Mesenchymal stem cell (in vitro differentiated cells and primary cell): ENCODE measurements around the gene UBL4A.

Experiments
- DNase-seq: peaks from one replicate; pipeline ENCODE4 v3.0.0-alpha.2; 2013
- H2AFZ ChIP-seq: one replicate; pipeline ENCODE4 v1.6.1; 2013; ENCODE audit warnings: low read depth, mild to moderate bottlenecking, control low read depth, inconsistent platforms, low read length, moderate library complexity
- H2AK5ac ChIP-seq: 2 replicates; pipeline ENCODE4 v1.6.1; 2013; ENCODE audit warnings: low read length, moderate library complexity, mild to moderate bottlenecking, inconsistent platforms; ENCODE audit not compliant: severe bottlenecking
- H2BK120ac ChIP-seq: one replicate; pipeline ENCODE4 v1.6.1; 2013; ENCODE audit warnings: low read depth, mild to moderate bottlenecking, inconsistent platforms, low read length, moderate library complexity
- H2BK12ac ChIP-seq, 2 experiments: one replicate each; pipeline ENCODE4 v1.6.1; 2013; ENCODE audit warnings: inconsistent platforms in 2 of 2, low read length in 2 of 2, mild to moderate bottlenecking in 2 of 2, moderate library complexity in 2 of 2, control low read depth in 1 of 2
- H2BK15ac ChIP-seq: one replicate; pipeline ENCODE4 v1.6.1; 2013; ENCODE audit warnings: mild to moderate bottlenecking, low read depth, inconsistent platforms; ENCODE audit not compliant: poor library complexity, severe bottlenecking
- H2BK5ac ChIP-seq: 2 replicates; pipeline ENCODE4 v1.6.1; 2013; ENCODE audit warnings: low read depth, mild to moderate bottlenecking, low read length, control low read depth, inconsistent platforms; ENCODE audit not compliant: poor library complexity, severe bottlenecking
- H3K14ac ChIP-seq, 2 experiments: one replicate each; pipeline ENCODE4 v1.6.1; 2013; ENCODE audit warnings: inconsistent platforms in 2 of 2, low read length in 2 of 2, control low read depth in 1 of 2, mild to moderate bottlenecking in 1 of 2, moderate library complexity in 1 of 2
- H3K18ac ChIP-seq, 2 experiments: one replicate each; pipeline ENCODE4 v1.6.1; 2013; ENCODE audit warnings: inconsistent platforms in 2 of 2, low read length in 2 of 2, control low read depth in 1 of 2, low read depth in 1 of 2, mild to moderate bottlenecking in 1 of 2
- H3K23ac ChIP-seq, 2 experiments: one replicate each; pipeline ENCODE4 v1.6.1; 2013; ENCODE audit warnings: inconsistent platforms in 2 of 2, low read length in 2 of 2, mild to moderate bottlenecking in 2 of 2, moderate library complexity in 2 of 2, control low read depth in 1 of 2
- H3K27ac ChIP-seq: 2 replicates; pipeline ENCODE4 v1.5.1; 2013; ENCODE audit warnings: mild to moderate bottlenecking, moderate library complexity, low read length, control low read depth, inconsistent platforms; ENCODE audit not compliant: poor library complexity, severe bottlenecking
- H3K27me3 ChIP-seq, 2 experiments: 2 replicates each; pipeline versions ENCODE4 v1.6.1 to v1.7.0; 2013; ENCODE audit warnings: low read length in 2 of 2, mild to moderate bottlenecking in 2 of 2, moderate library complexity in 2 of 2, control low read depth in 1 of 2, inconsistent platforms in 1 of 2; ENCODE audit not compliant: control insufficient read depth in 1 of 2, insufficient read depth in 1 of 2
- H3K36me3 ChIP-seq, 2 experiments: 2 replicates each; pipeline versions ENCODE4 v1.6.1 to v1.7.0; 2013; ENCODE audit warnings: low read length in 2 of 2, control low read depth in 1 of 2, inconsistent platforms in 1 of 2, low read depth in 1 of 2, mild to moderate bottlenecking in 1 of 2; ENCODE audit not compliant: insufficient read depth in 2 of 2, control insufficient read depth in 1 of 2
- H3K4ac ChIP-seq, 2 experiments: one replicate each; pipeline ENCODE4 v1.6.1; 2013; ENCODE audit warnings: inconsistent platforms in 2 of 2, low read length in 2 of 2, mild to moderate bottlenecking in 2 of 2, moderate library complexity in 2 of 2, control low read depth in 1 of 2, low read depth in 1 of 2
- H3K4me1 ChIP-seq: 2 replicates; pipeline ENCODE4 v1.6.1; 2013; ENCODE audit warnings: low read depth, low read length, control low read depth; ENCODE audit not compliant: control insufficient read depth, insufficient read depth
- H3K4me2 ChIP-seq: 2 replicates; pipeline ENCODE4 v1.6.1; 2013; ENCODE audit warnings: low read length, mild to moderate bottlenecking, inconsistent platforms; ENCODE audit not compliant: poor library complexity, severe bottlenecking
- H3K4me3 ChIP-seq, 2 experiments: 2 replicates each; pipeline versions ENCODE4 v1.5.1 to v1.7.0; 2013; ENCODE audit warnings: low read length in 2 of 2, mild to moderate bottlenecking in 2 of 2, control low read depth in 1 of 2, low read depth in 1 of 2; ENCODE audit not compliant: insufficient read depth in 1 of 2
- H3K79me1 ChIP-seq: replicated peaks from 2 replicates; pipeline ENCODE4 v1.6.1; 2013; ENCODE audit warnings: mild to moderate bottlenecking, control low read depth, low read length, inconsistent platforms; ENCODE audit not compliant: poor library complexity, severe bottlenecking
- H3K9ac ChIP-seq: 2 replicates; pipeline ENCODE4 v1.7.0; 2013; ENCODE audit warnings: mild to moderate bottlenecking, low read length, moderate library complexity
- H3K9me3 ChIP-seq: 2 replicates; pipeline ENCODE4 v1.7.0; 2013; ENCODE audit warnings: mild to moderate bottlenecking, low read length; ENCODE audit not compliant: control insufficient read depth
- H4K8ac ChIP-seq: one replicate; pipeline ENCODE4 v1.6.1; 2013; ENCODE audit warnings: inconsistent platforms, mild to moderate bottlenecking, low read length, moderate library complexity
- H4K91ac ChIP-seq: one replicate; pipeline ENCODE4 v1.6.1; 2013; ENCODE audit warnings: mild to moderate bottlenecking, low read length, inconsistent platforms
- WGBS: methylation state at CpG from one replicate; pipeline ENCODE4 v1.1.7; 2013; ENCODE audit warnings: mixed read lengths; 5-methylcytosine and 5-hydroxymethylcytosine counted together

UBL4A gene

GRCh38 chrX:154525606-154526490 is 39.4 kb upstream of the UBL4A start:
- Histone ChIP-seq H3K36me3 (peaks cover 0 to 7% of the 10 kb centered on the region in 2 experiments), H2BK12ac (no peak overlapping the region), H3K4ac (no peak overlapping the region), H3K27ac (peak overlapping the region; percentile 40), H4K91ac (no peak overlapping the region), H3K79me1 (no peaks in the 10 kb centered on the region), H4K8ac (no peak overlapping the region), H3K9me3 (no peaks in the 10 kb centered on the region), H3K4me2 (no peak overlapping the region), H3K14ac (no peak overlapping the region), H2BK120ac (no peak overlapping the region), H3K18ac (no peak overlapping the region), H2BK5ac (no peak overlapping the region), H3K4me3 (no peak overlapping the region), H2AFZ (no peak overlapping the region), H3K27me3 (peaks cover 0 to 16% of the 10 kb centered on the region in 2 experiments), H3K9ac (peak overlapping the region; percentile 90), H3K4me1 (peaks cover 9% of the 10 kb centered on the region), H2AK5ac (peak overlapping the region; percentile 42), H2BK15ac (no peak overlapping the region), H3K23ac (no peak overlapping the region)
- WGBS = 93% methylated on average over 14 of the region's 14 CpGs
- DNase-seq = no peak

GRCh38 chrX:154519389-154519788 is 33.0 kb upstream of the UBL4A start:
- Histone ChIP-seq H2AK5ac (no peak overlapping the region), H3K4me2 (no peak overlapping the region), H3K4ac (no peak overlapping the region), H3K36me3 (no peaks in the 10 kb centered on the region), H3K9ac (no peak overlapping the region), H3K9me3 (no peaks in the 10 kb centered on the region), H4K8ac (no peak overlapping the region), H2BK120ac (no peak overlapping the region), H2BK12ac (no peak overlapping the region), H3K14ac (no peak overlapping the region), H3K23ac (no peak overlapping the region), H3K18ac (no peak overlapping the region), H3K4me1 (peaks cover 10% of the 10 kb centered on the region), H2BK5ac (no peak overlapping the region), H4K91ac (no peak overlapping the region), H2AFZ (no peak overlapping the region), H3K27me3 (peaks cover 0 to 3% of the 10 kb centered on the region in 2 experiments), H2BK15ac (no peak overlapping the region), H3K27ac (no peak overlapping the region), H3K79me1 (peaks cover 3% of the 10 kb centered on the region), H3K4me3 (no peak overlapping the region)
- WGBS = 100% methylated on average over 7 of the region's 8 CpGs
- no peak for DNase-seq

GRCh38 chrX:154517101-154517781 is 30.8 kb upstream of the UBL4A start:
- Histone ChIP-seq H3K36me3 (peaks cover 0 to 8% of the 10 kb centered on the region in 2 experiments), H2BK120ac (no peak overlapping the region), H2AFZ (peak overlapping the region; percentile 63), H4K91ac (peak overlapping the region; percentile 67), H2BK5ac (no peak overlapping the region), H3K23ac (peak overlapping the region in 1 of 2 experiments; percentile 96), H3K79me1 (peaks cover 6% of the 10 kb centered on the region), H3K9me3 (no peaks in the 10 kb centered on the region), H3K27me3 (peaks cover 0 to 3% of the 10 kb centered on the region in 2 experiments), H3K9ac (peak overlapping the region; percentile 87), H3K4me1 (peaks cover 10% of the 10 kb centered on the region), H3K4me2 (no peak overlapping the region), H3K4me3 (peak overlapping the region in 1 of 2 experiments; percentile 74), H4K8ac (peak overlapping the region; percentile 30), H3K4ac (peak overlapping the region in 1 of 2 experiments; percentile 91), H3K27ac (no peak overlapping the region), H3K18ac (peak overlapping the region in 1 of 2 experiments; percentile 99), H2BK12ac (peak overlapping the region in 1 of 2 experiments; percentile 89), H2AK5ac (no peak overlapping the region), H3K14ac (peak overlapping the region in 1 of 2 experiments; percentile 79), H2BK15ac (no peak overlapping the region)
- peak; percentile 38 for DNase-seq
- WGBS = 21% methylated on average over 23 of the region's 25 CpGs

- H2AFZ ChIP-seq = no peak overlapping the region
- H2BK120ac ChIP-seq = no peak overlapping the region
- peak overlapping the region; percentile 83 to 99 for H3K18ac ChIP-seq
- peaks cover 6% of the 10 kb centered on the region for H3K79me1 ChIP-seq
- H3K4me2 ChIP-seq = peak overlapping the region; percentile 51
- H3K9ac ChIP-seq = peak overlapping the region; percentile 87
- no peak overlapping the region for H3K14ac ChIP-seq
- H4K8ac ChIP-seq = peak overlapping the region; percentile 60
- peaks cover 0 to 10% of the 10 kb centered on the region in 2 experiments for H3K36me3 ChIP-seq
- no peak overlapping the region for H3K23ac ChIP-seq
- peak overlapping the region in 1 of 2 experiments; percentile 87 for H3K4ac ChIP-seq
- H3K27ac ChIP-seq = peak overlapping the region; percentile 35
- 5% methylated on average over 12 of the region's 19 CpGs for WGBS
- H4K91ac ChIP-seq = peak overlapping the region; percentile 61
- no peak overlapping the region for H2BK5ac ChIP-seq
- H2BK15ac ChIP-seq = no peak overlapping the region
- no peak overlapping the region for H2BK12ac ChIP-seq
- H3K9me3 ChIP-seq = no peaks in the 10 kb centered on the region
- peaks cover 0 to 3% of the 10 kb centered on the region in 2 experiments for H3K27me3 ChIP-seq
- DNase-seq = peak; percentile 90
- no peak overlapping the region for H2AK5ac ChIP-seq
- peak overlapping the region; percentile 30 to 74 for H3K4me3 ChIP-seq
- peaks cover 10% of the 10 kb centered on the region for H3K4me1 ChIP-seq
Observed at GRCh38 chrX:154516656-154517100, 30.3 kb upstream of the UBL4A start.
